Activated CD8-positive, alpha-beta memory T cell treated with anti-CD3 and anti-CD28 coated beads for 24 hours (primary cell): ENCODE results near the gene GALNT5.

Source experiments
- DNase-seq: peaks from one replicate; pipeline ENCODE4 v3.0.0-alpha.2; 2020

Gene GALNT5

GRCh38 chr2:157296958-157297357 is 39.5 kb downstream of the GALNT5 start:
- DNase-seq, result no peak

GRCh38 chr2:157301307-157301706 is 43.8 kb downstream of the GALNT5 start:
- DNase-seq, result no peak

GRCh38 chr2:157302492-157303099 is 45.1 kb downstream of the GALNT5 start:
- no peak for DNase-seq

- DNase-seq, result no peak
These were observed 46.1 kb downstream of the GALNT5 start for GRCh38 chr2:157303612-157304011.

GRCh38 chr2:157304811-157305722 is 47.6 kb downstream of the GALNT5 start:
- no peak for DNase-seq

GRCh38 chr2:157305723-157306110 is 48.2 kb downstream of the GALNT5 start:
- DNase-seq, result no peak

- no peak for DNase-seq
These were observed 49.5 kb downstream of the GALNT5 start for GRCh38 chr2:157307021-157307420.

- DNase-seq, result no peak
These were observed 52.4 kb downstream of the GALNT5 start for GRCh38 chr2:157309878-157310277.

- DNase-seq, result no peak
These were observed 54.2 kb downstream of the GALNT5 start for GRCh38 chr2:157311706-157312105.

GRCh38 chr2:157312866-157313486 is 55.5 kb downstream of the GALNT5 start:
- no peak for DNase-seq

- no peak for DNase-seq
These were observed 58.4 kb downstream of the GALNT5 start for GRCh38 chr2:157315901-157316300.

- DNase-seq, result no peak
These were observed 61.4 kb downstream of the GALNT5 start for GRCh38 chr2:157318884-157319283.

GRCh38 chr2:157319795-157320194 is 62.3 kb downstream of the GALNT5 start:
- DNase-seq, result no peak

- no peak for DNase-seq
These were observed 62.9 kb downstream of the GALNT5 start for GRCh38 chr2:157320409-157320808.

GRCh38 chr2:157321466-157321865 is 64.0 kb downstream of the GALNT5 start:
- no peak for DNase-seq

GRCh38 chr2:157322432-157322831 is 64.9 kb downstream of the GALNT5 start:
- DNase-seq, result no peak

- DNase-seq, result no peak
These were observed 66.9 kb downstream of the GALNT5 start for GRCh38 chr2:157324331-157324843.

GRCh38 chr2:157325786-157326185 is 68.3 kb downstream of the GALNT5 start, which contains the start of gene ERMN:
Gene ERMN, minus strand, starts transcription at chr2:157325824. Its CDS starts 182 bp downstream, at chr2:157325642.
- no peak for DNase-seq

GRCh38 chr2:157326698-157327097 is 69.2 kb downstream of the GALNT5 start:
- no peak for DNase-seq

- no peak for DNase-seq
These were observed 69.7 kb downstream of the GALNT5 start for GRCh38 chr2:157327200-157327599.

- peak; percentile 96 for DNase-seq
These were observed 70.4 kb downstream of the GALNT5 start for GRCh38 chr2:157327621-157328500.

- no peak for DNase-seq
These were observed 72.0 kb downstream of the GALNT5 start for GRCh38 chr2:157329524-157329923.
